Measurements from ENCODE around the gene AGPAT3. TPM values are rescaled to one million over a fixed set of nuclear protein-coding genes. Genes with fewer than 3 reads are reported as not detected.
A peak's percentile ranks its signal among the peaks of the same experiment; 100 is the strongest.

Gene AGPAT3
- total RNA-seq, 1 donor from 2014 or later, result 57.7 TPM

DNA sequence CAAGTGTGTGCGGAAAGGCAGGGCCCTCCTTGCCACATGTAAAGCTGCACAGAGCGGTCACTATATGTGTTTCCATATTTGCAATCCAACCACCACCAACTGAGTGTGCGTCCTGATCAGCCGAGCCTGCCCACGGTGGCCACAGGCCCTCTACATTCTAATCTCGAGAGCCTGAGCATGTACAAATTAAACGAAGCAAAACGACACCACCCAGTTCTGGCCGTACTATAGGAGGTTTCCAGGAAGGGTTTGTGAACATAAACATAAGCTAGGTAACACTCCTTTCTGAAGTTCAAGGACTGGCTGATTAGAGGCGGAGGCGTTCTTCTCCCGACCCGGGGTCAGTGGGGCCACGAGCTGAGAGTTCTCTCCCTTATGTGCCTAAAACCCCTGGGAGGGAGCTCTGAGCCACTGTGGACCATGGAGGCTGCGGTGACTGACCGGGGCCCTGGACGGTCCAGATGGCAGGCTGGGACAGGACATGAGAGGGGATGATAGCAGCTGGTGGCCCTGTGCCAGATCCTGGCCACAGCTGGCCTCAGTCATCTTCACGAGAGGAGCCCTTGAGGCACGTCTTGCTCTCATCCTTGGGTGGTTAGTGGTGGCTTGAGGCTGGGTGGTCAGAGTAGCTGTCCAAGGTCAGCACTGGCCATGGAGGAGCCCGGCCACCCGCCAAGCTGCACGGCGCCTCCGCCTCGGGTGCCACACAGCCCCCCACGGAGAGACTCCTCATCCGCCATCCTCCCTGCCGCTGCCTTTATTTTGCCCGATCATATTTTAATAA lies 108.0 kb downstream of the AGPAT3 start:
- ChIA-PET POLR2A (no interaction called here), CTCF (interaction anchor here (1.2 kb wide), 1 partner anchor 821 kb away, joined by 3 read pairs; no protein-coding TSS in a partner anchor)
- intact Hi-C loops (cut with micrococcal nuclease), result no loop called here
- no peaks in the 10 kb centered on the region for H3K9me3 Mint-ChIP-seq
- H3K36me3 Mint-ChIP-seq (ENCODE audit: low read depth), result peaks cover 39% of the 10 kb centered on the region
- no peaks in the 10 kb centered on the region for H3K27me3 Mint-ChIP-seq
- no peak overlapping the region for H3K27ac Mint-ChIP-seq
- TF ChIP-seq, protein P1, sequence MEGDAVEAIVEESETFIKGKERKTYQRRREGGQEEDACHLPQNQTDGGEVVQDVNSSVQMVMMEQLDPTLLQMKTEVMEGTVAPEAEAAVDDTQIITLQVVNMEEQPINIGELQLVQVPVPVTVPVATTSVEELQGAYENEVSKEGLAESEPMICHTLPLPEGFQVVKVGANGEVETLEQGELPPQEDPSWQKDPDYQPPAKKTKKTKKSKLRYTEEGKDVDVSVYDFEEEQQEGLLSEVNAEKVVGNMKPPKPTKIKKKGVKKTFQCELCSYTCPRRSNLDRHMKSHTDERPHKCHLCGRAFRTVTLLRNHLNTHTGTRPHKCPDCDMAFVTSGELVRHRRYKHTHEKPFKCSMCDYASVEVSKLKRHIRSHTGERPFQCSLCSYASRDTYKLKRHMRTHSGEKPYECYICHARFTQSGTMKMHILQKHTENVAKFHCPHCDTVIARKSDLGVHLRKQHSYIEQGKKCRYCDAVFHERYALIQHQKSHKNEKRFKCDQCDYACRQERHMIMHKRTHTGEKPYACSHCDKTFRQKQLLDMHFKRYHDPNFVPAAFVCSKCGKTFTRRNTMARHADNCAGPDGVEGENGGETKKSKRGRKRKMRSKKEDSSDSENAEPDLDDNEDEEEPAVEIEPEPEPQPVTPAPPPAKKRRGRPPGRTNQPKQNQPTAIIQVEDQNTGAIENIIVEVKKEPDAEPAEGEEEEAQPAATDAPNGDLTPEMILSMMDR (IDR thresholded peaks at IDR 0.05), result no peak
- H3K4me1 Mint-ChIP-seq, result peaks cover 9% of the 10 kb centered on the region
- no peak overlapping the region for H3K4me3 Mint-ChIP-seq
- DNase-seq (no peak), ATAC-seq (ENCODE audit: low read depth) (no peak)

DNA sequence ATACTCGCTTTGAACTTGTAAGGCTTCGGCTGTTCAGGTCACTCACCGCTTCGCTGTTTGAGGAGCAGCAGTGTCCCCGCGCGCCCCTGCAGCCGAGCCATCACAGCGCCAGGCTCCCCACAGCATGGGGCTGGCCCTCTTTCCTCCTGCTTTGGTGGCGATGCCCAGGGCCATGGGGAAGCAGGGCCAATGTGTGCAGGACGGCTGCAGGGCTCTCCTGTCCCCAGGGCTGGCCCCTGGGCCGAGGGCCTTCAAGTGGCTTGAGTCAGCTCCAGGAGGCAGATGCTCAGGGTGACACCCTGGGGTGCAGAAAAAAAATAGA lies 108.6 kb downstream of the AGPAT3 start:
- no peak overlapping the region for H3K4me3 Mint-ChIP-seq
- CTCF ChIA-PET, result no interaction called here
- intact Hi-C loops (cut with micrococcal nuclease), result no loop called here
- POLR2A ChIA-PET, result no interaction called here
- no peak for DNase-seq
- no peaks in the 10 kb centered on the region for H3K27me3 Mint-ChIP-seq
- peaks cover 40% of the 10 kb centered on the region for H3K36me3 Mint-ChIP-seq (ENCODE audit: low read depth)
- ATAC-seq (ENCODE audit: low read depth), result no peak
- no peaks in the 10 kb centered on the region for H3K9me3 Mint-ChIP-seq
- TF ChIP-seq, protein P1 (IDR thresholded peaks at IDR 0.05), result no peak
- peaks cover 9% of the 10 kb centered on the region for H3K4me1 Mint-ChIP-seq
- no peak overlapping the region for H3K27ac Mint-ChIP-seq

DNA sequence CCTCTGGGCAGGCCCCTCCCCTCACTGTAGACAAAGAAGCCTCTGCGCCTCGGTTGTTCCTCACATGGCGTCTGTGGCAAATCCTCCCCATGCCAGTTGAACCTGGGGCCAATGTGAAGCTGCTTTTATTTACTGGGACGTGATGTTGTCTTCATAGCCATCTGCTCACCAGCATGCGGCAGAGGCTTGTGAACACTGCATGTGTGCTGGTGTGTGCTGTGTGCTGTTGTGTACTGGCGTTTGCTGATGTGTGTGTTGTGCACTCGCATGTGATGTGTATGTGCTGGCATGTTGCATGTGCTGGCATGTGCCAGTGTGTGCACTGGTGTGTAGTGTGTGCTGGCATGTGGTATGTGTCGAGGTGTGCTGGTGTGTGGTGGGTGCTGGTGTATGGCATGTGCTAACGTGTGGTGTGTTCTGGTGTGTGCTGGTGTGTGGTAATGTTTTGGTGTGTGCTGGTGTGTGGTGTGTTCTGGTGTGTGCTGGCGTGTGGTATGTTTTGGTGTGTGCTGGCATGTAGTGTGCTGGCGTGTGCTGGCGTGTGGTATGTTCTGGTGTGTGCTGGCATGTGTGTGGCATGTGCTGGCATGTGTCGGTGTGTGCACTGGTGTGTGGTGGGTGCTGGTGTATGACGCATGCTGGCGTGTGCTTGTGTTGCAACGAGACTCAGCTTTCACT lies 109.9 kb downstream of the AGPAT3 start:
- no peak overlapping the region for H3K27ac Mint-ChIP-seq

DNA sequence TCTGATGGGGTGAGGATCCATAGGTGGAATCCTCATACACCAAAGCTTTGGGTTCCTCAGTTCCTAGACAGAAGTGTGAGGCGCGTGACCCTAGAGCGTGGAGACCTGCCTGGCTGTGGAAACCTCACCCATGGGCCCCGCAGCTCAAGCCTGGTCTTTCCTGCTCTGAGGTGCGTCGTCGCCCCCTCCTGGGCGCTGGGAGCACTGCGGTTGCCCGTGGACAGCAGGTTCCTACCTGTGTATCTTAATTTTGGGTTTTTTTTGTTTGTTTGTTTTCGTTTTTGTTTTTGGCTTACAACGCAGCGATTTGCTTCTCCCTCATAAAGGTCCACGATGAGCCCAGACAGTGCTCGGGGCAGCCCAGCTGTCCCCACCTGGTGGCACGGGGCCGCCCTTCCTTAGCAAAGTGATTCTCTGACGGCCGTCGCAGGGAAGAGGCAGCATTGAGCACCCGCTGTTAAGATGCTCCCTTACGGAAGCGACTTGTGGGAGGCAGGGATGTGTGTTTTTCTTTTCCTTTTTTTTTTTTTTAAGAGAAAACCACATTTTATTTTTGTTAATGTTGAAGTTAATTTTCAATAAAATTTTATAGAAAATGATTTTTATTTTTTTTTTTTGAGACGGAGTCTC lies 110.6 kb downstream of the AGPAT3 start:
- H3K27me3 Mint-ChIP-seq, result no peaks in the 10 kb centered on the region
- ATAC-seq (ENCODE audit: low read depth), result peak; percentile 98
- DNase-seq, result peak; percentile 76
- no peaks in the 10 kb centered on the region for H3K9me3 Mint-ChIP-seq
- H3K4me3 Mint-ChIP-seq, result no peak overlapping the region
- ChIA-PET POLR2A (interaction anchor here (0.7 kb wide), 2 partner anchors 187 to 347 kb away, joined by 3 to 10 read pairs; no protein-coding TSS in a partner anchor), CTCF (interaction anchor here (0.6 to 2.7 kb wide), 15 partner anchors 11 to 246 kb away, joined by 3 to 34 read pairs (median 4); partner anchors contain the start of gene RRP1)
- H3K36me3 Mint-ChIP-seq (ENCODE audit: low read depth), result peaks cover 33% of the 10 kb centered on the region
- TF ChIP-seq, protein P1 (IDR thresholded peaks at IDR 0.05), result peak; percentile 54
- intact Hi-C loops (cut with micrococcal nuclease), result loop anchor here (1.0 kb wide), 3 partner anchors 36 to 186 kb away; partner anchors contain the start of gene RRP1
- peaks cover 9% of the 10 kb centered on the region for H3K4me1 Mint-ChIP-seq
- no peak overlapping the region for H3K27ac Mint-ChIP-seq

More for the DNA sequence above, 109.9 kb downstream of the AGPAT3 start:
- POLR2A ChIA-PET, result no interaction called here
- Mint-ChIP-seq H3K4me3 (no peak overlapping the region), H3K27me3 (no peaks in the 10 kb centered on the region), H3K9me3 (no peaks in the 10 kb centered on the region), H3K36me3 (ENCODE audit: low read depth) (peaks cover 40% of the 10 kb centered on the region), H3K4me1 (peaks cover 9% of the 10 kb centered on the region)
- ATAC-seq (ENCODE audit: low read depth), result peak; percentile 29
- DNase-seq, result no peak
- TF ChIP-seq, protein P1 (IDR thresholded peaks at IDR 0.05), result no peak
- intact Hi-C loops (cut with micrococcal nuclease), result loop anchor here (1.0 kb wide), 3 partner anchors 36 to 186 kb away; partner anchors contain the start of gene RRP1
- CTCF ChIA-PET, result interaction anchor here (0.6 to 2.7 kb wide), 14 partner anchors 12 to 246 kb away, joined by 3 to 34 read pairs (median 4); partner anchors contain the start of gene RRP1

All from activated B cell treated with CpG ODN at 0.5 μM for 24 hours (primary cell).